Stimulated activated CD8-positive, alpha-beta memory T cell treated with anti-CD3 and anti-CD28 coated beads, Interleukin-12 subunit alpha, Interleukin-12 subunit beta, amount 100 ng/mL, for 24 hours (primary cell): Measurements from ENCODE around the gene RHAG.

ENCODE experiments used
- DNase-seq: peaks from one replicate; pipeline ENCODE4 v3.0.0-alpha.2; 2020; ENCODE audit errors: extremely low read depth

RHAG gene

DNA sequence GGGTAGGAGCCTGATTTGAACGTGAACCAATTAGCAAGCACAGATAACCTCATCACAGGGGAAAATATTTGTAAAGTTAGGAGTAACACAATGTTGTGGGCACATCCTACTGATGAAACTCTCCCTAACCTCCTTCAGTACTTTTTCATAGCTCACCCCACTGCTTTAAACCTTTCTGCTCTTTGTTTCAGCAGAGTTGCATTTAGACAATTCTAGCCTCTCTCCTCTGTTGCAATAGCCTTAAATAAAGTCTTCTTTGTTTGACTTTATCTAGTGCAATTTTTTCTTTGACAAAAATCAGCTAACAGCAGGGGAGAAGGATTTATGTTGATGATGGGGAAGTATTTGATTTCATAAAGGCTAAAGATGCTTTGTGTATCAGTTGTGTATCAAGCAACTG lies 72.1 kb downstream of the RHAG start:
- DNase-seq, result no peak

DNA sequence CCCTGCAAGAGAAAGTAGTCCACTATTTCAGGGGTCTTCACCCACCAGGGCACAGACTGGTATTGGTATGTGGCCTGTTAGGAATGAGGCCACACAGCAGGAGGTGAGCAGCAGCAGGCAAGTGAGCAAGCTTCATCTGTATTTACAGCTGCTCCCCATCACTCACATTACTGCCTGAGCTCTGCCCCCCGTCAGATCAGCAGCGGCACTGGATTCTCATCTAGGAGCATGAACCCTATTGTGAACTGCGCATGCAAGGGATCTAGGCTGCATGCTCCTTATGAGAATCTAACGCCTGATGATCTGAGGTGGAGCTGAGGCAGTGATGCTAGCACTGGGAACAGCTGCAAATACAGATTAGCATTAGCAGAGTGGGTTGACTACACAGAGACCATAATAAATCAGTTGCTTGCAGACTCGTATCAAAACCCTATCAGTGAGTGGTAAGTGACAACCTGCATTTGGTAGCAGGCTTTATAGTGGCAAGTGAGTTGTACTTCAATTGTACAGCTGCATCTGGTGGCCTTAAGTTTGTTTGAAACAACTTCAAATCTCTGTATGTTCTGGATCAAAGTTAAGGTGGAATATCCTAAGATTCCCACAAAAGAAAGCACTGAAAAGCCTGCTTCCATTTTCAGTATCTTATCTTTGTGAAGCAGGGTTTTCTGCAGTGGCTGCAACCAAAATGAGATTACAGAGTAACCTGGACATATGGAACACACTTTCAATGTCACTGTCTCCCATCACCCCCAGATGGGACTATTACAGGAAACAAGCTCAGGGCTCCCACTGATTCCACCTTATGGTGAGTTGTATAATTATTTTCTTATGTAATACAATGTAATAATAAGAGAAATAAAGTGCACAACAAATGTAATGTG lies 73.4 kb downstream of the RHAG start:
- DNase-seq, result no peak

DNA sequence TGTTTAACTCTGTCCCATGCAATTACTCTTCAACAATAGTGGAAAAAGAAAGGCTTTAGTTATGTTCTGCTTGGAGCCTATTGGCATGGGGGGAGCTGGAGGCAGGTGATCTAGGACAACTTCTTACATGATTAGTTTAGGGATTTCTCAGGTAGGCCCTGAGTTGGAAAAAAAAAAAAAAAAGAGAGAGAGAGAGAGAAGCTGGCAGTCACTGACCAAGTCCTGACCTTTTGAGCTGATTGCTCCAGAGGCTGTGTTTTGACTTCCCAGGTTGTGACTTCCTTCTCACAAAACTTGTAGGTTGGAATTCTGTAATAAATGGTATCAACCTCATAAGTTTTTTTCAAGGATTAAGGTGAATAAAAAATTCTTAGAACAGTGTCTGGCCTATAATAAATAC lies 78.4 kb downstream of the RHAG start:
- no peak for DNase-seq

DNA sequence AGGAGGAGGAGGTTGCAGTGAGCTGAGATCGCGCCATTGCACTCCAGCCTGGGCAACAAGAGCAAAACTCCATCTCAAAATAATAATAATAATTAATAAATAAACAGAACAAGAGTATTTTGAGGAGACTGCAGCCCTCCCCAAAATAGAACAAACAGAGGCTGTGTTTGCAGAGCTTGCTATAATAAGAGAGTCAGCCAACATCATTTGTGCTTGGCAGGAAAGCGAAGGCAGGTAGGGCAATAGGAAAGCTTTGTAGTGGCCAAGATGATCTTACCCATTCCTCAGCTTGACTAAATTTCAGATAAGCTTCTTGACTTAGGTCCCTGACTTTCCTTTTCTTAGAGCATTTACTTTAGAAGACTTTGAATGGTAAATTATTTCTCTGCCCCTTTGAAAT lies 79.5 kb downstream of the RHAG start:
- no peak for DNase-seq

DNA sequence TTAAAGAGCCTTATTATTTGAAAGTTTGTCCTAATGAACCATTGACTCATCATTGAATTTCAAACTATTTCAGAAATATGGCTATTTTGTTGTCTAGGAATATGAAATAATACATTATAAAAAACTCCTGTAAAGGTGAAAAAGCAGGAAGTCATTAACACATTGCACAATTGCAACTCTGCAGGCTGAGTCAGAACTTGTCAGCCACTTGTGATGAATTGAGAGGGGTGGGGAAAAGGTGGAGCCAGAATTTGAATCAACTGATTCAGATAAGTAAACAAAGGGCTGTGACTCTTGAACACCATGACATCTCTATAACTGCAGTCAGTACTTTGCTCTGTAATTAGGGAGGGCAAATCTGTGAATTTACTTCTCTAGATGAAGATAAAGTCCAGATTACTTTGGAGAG lies 80.2 kb downstream of the RHAG start:
- DNase-seq, result no peak

DNA sequence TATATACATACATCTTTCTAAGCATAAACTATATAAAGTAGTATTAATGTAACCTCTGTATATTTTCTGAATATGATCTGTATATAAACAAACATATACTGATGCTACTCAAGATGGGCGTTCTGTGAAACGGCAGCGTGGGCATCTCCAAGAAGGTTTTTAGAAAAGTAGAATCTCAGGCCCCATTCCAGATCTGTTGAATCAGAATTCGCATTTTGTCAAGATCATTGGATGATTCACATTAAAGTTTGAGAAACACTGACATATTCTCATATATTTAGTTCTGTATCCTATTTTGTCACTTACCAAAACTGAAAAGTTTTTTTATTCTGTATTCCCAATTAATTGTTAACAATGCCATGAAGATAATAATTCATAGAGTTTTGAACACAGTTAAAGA lies 80.7 kb downstream of the RHAG start:
- no peak for DNase-seq
